Stimulated activated naive CD4-positive, alpha-beta T cell (primary cell): ENCODE measurements around the gene FAM107A.

Source experiments
- DNase-seq, 6 experiments: peaks; one replicate each; lab custom pipeline; 2025; lab: John Stamatoyannopoulos, UW

Gene FAM107A

GRCh38 chr3:58518291-58518789 is 58.9 kb downstream of the FAM107A start:
- no peak for DNase-seq

DNA sequence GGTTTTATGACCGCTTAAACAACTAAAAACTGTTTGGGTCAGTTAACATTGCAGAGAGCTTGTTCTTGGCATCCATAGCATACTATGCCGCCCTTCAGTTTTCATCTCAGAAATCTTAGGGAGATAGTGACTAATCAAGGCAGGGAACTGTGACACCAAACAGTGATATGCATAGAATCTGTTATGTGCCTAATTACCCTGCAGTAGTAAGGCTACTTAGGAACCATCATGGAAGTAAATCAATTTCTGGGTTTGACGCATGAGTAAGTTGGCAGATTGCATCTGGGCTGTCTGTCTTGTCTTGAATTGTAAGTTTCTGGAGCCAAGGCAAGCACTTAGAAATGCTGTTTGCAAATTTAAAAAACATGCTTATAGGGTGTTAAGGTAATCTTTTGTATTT is 62.8 kb downstream of the FAM107A start:
- no peak for DNase-seq
